Activated T-cell treated with anti-CD3 and anti-CD28 coated beads, Interleukin-2, amount 50 U/mL, for 24 hours (primary cell): ENCODE measurements around the gene CEBPE.

ENCODE experiments used
- DNase-seq: peaks from one replicate; pipeline ENCODE4 v3.0.0-alpha.2; 2020
- H3K27ac Mint-ChIP-seq: 2 replicates; pipeline ENCODE4 v1.8.0; 2020; ENCODE audit warnings: mild to moderate bottlenecking, mixed read lengths
- H3K27me3 Mint-ChIP-seq: 2 replicates; pipeline ENCODE4 v1.8.0; 2020; ENCODE audit warnings: mixed read lengths
- H3K36me3 Mint-ChIP-seq: 2 replicates; pipeline ENCODE4 v1.8.0; 2020; ENCODE audit warnings: low read depth, mixed read lengths
- H3K4me1 Mint-ChIP-seq: 2 replicates; pipeline ENCODE4 v1.8.0; 2020; ENCODE audit warnings: low read depth, mixed read lengths
- H3K4me3 Mint-ChIP-seq: 2 replicates; pipeline ENCODE4 v1.8.0; 2020; ENCODE audit warnings: mild to moderate bottlenecking, moderate library complexity, mixed read lengths
- H3K9me3 Mint-ChIP-seq: 2 replicates; pipeline ENCODE4 v1.8.0; 2020; ENCODE audit warnings: mixed read lengths

The CEBPE gene

GRCh38 chr14:23132970-23133369, 13.9 kb upstream of the CEBPE start:
- H3K9me3 Mint-ChIP-seq: no peaks in the 10 kb centered on the region
- no peaks in the 10 kb centered on the region for H3K36me3 Mint-ChIP-seq
- no peak overlapping the region for H3K4me3 Mint-ChIP-seq
- DNase-seq: no peak
- no peaks in the 10 kb centered on the region for H3K4me1 Mint-ChIP-seq
- no peak overlapping the region for H3K27ac Mint-ChIP-seq
- no peaks in the 10 kb centered on the region for H3K27me3 Mint-ChIP-seq

- Mint-ChIP-seq H3K36me3 (no peaks in the 10 kb centered on the region), H3K27me3 (no peaks in the 10 kb centered on the region), H3K27ac (no peak overlapping the region), H3K4me1 (no peaks in the 10 kb centered on the region), H3K9me3 (no peaks in the 10 kb centered on the region), H3K4me3 (no peak overlapping the region)
- no peak for DNase-seq
Measured at GRCh38 chr14:23131482-23131881, 12.4 kb upstream of the CEBPE start.

- Mint-ChIP-seq H3K27ac (no peak overlapping the region), H3K4me1 (no peaks in the 10 kb centered on the region), H3K36me3 (no peaks in the 10 kb centered on the region), H3K4me3 (no peak overlapping the region), H3K27me3 (no peaks in the 10 kb centered on the region), H3K9me3 (no peaks in the 10 kb centered on the region)
- no peak for DNase-seq
Measured at GRCh38 chr14:23130871-23131270, 11.8 kb upstream of the CEBPE start.

- Mint-ChIP-seq H3K4me1 (no peaks in the 10 kb centered on the region), H3K36me3 (no peaks in the 10 kb centered on the region), H3K4me3 (no peak overlapping the region), H3K9me3 (no peaks in the 10 kb centered on the region), H3K27me3 (no peaks in the 10 kb centered on the region), H3K27ac (no peak overlapping the region)
- DNase-seq: no peak
Measured at GRCh38 chr14:23129759-23130316, 10.8 kb upstream of the CEBPE start.

- Mint-ChIP-seq H3K36me3 (no peaks in the 10 kb centered on the region), H3K4me3 (no peak overlapping the region), H3K27me3 (no peaks in the 10 kb centered on the region), H3K4me1 (no peaks in the 10 kb centered on the region), H3K9me3 (no peaks in the 10 kb centered on the region), H3K27ac (no peak overlapping the region)
- no peak for DNase-seq
Measured at GRCh38 chr14:23128969-23129758, 10.1 kb upstream of the CEBPE start.

- H3K9me3 Mint-ChIP-seq: no peaks in the 10 kb centered on the region
- no peak for DNase-seq
- no peaks in the 10 kb centered on the region for H3K36me3 Mint-ChIP-seq
- no peak overlapping the region for H3K4me3 Mint-ChIP-seq
- no peaks in the 10 kb centered on the region for H3K4me1 Mint-ChIP-seq
- no peak overlapping the region for H3K27ac Mint-ChIP-seq
- no peaks in the 10 kb centered on the region for H3K27me3 Mint-ChIP-seq
Measured at GRCh38 chr14:23127861-23128260, 8.8 kb upstream of the CEBPE start.

GRCh38 chr14:23126548-23127278, 7.7 kb upstream of the CEBPE start:
- no peak for DNase-seq
- H3K4me1 Mint-ChIP-seq: peaks cover 2% of the 10 kb centered on the region
- no peak overlapping the region for H3K4me3 Mint-ChIP-seq
- no peaks in the 10 kb centered on the region for H3K9me3 Mint-ChIP-seq
- no peak overlapping the region for H3K27ac Mint-ChIP-seq
- H3K27me3 Mint-ChIP-seq: no peaks in the 10 kb centered on the region
- H3K36me3 Mint-ChIP-seq: no peaks in the 10 kb centered on the region

- H3K36me3 Mint-ChIP-seq: no peaks in the 10 kb centered on the region
- H3K4me1 Mint-ChIP-seq: peaks cover 9% of the 10 kb centered on the region
- no peaks in the 10 kb centered on the region for H3K9me3 Mint-ChIP-seq
- no peak overlapping the region for H3K4me3 Mint-ChIP-seq
- no peaks in the 10 kb centered on the region for H3K27me3 Mint-ChIP-seq
- DNase-seq: no peak
- no peak overlapping the region for H3K27ac Mint-ChIP-seq
Measured at GRCh38 chr14:23125933-23126524, 7.0 kb upstream of the CEBPE start.

GRCh38 chr14:23125011-23125410, 6.0 kb upstream of the CEBPE start:
- Mint-ChIP-seq H3K4me1 (peaks cover 19% of the 10 kb centered on the region), H3K4me3 (no peak overlapping the region), H3K36me3 (no peaks in the 10 kb centered on the region), H3K27me3 (no peaks in the 10 kb centered on the region), H3K9me3 (no peaks in the 10 kb centered on the region), H3K27ac (no peak overlapping the region)
- DNase-seq: no peak

GRCh38 chr14:23124337-23124954, 5.4 kb upstream of the CEBPE start:
- no peak overlapping the region for H3K27ac Mint-ChIP-seq
- no peaks in the 10 kb centered on the region for H3K9me3 Mint-ChIP-seq
- H3K4me1 Mint-ChIP-seq: peaks cover 25% of the 10 kb centered on the region
- H3K36me3 Mint-ChIP-seq: no peaks in the 10 kb centered on the region
- no peak for DNase-seq
- H3K4me3 Mint-ChIP-seq: no peak overlapping the region
- H3K27me3 Mint-ChIP-seq: no peaks in the 10 kb centered on the region

- DNase-seq: no peak
- H3K27me3 Mint-ChIP-seq: no peaks in the 10 kb centered on the region
- H3K36me3 Mint-ChIP-seq: no peaks in the 10 kb centered on the region
- H3K27ac Mint-ChIP-seq: no peak overlapping the region
- no peak overlapping the region for H3K4me3 Mint-ChIP-seq
- H3K4me1 Mint-ChIP-seq: peaks cover 33% of the 10 kb centered on the region
- no peaks in the 10 kb centered on the region for H3K9me3 Mint-ChIP-seq
Measured at GRCh38 chr14:23123419-23123818, 4.4 kb upstream of the CEBPE start.

GRCh38 chr14:23122086-23122485, 3.0 kb upstream of the CEBPE start:
- no peak overlapping the region for H3K4me3 Mint-ChIP-seq
- H3K36me3 Mint-ChIP-seq: no peaks in the 10 kb centered on the region
- H3K27me3 Mint-ChIP-seq: no peaks in the 10 kb centered on the region
- H3K27ac Mint-ChIP-seq: no peak overlapping the region
- no peak for DNase-seq
- H3K4me1 Mint-ChIP-seq: peaks cover 43% of the 10 kb centered on the region
- no peaks in the 10 kb centered on the region for H3K9me3 Mint-ChIP-seq

GRCh38 chr14:23121361-23121771, 2.3 kb upstream of the CEBPE start:
- Mint-ChIP-seq H3K9me3 (no peaks in the 10 kb centered on the region), H3K4me1 (peaks cover 43% of the 10 kb centered on the region), H3K27me3 (no peaks in the 10 kb centered on the region), H3K27ac (no peak overlapping the region), H3K4me3 (no peak overlapping the region), H3K36me3 (no peaks in the 10 kb centered on the region)
- DNase-seq: no peak

- no peaks in the 10 kb centered on the region for H3K36me3 Mint-ChIP-seq
- H3K4me3 Mint-ChIP-seq: peak overlapping the region; percentile 15
- no peaks in the 10 kb centered on the region for H3K9me3 Mint-ChIP-seq
- H3K4me1 Mint-ChIP-seq: peaks cover 43% of the 10 kb centered on the region
- peak; percentile 86 for DNase-seq
- no peaks in the 10 kb centered on the region for H3K27me3 Mint-ChIP-seq
- H3K27ac Mint-ChIP-seq: peak overlapping the region; percentile 62
Measured at GRCh38 chr14:23120541-23121251, 1.6 kb upstream of the CEBPE start.
